Skin epidermis (tissue), 12 donors: ENCODE measurements around the gene ZNF2.

Experiments used
- H3K27ac ChIP-seq, 21 experiments: fragments of 200-600 bp; sonication (generic) in 11 of 21; one replicate each; pipeline ENCODE4 v1.5.0; 2020; ENCODE audit warnings: mild to moderate bottlenecking in 3 of 21, inconsistent platforms in 2 of 21, moderate library complexity in 2 of 21
- H3K4me3 ChIP-seq, 7 experiments: fragments of 200-600 bp; sonication (generic) in 2 of 7; one replicate each; pipeline ENCODE4 v1.5.0; 2020; ENCODE audit warnings: inconsistent platforms in 2 of 7, mild to moderate bottlenecking in 2 of 7, moderate library complexity in 1 of 7

Gene ZNF2

DNA sequence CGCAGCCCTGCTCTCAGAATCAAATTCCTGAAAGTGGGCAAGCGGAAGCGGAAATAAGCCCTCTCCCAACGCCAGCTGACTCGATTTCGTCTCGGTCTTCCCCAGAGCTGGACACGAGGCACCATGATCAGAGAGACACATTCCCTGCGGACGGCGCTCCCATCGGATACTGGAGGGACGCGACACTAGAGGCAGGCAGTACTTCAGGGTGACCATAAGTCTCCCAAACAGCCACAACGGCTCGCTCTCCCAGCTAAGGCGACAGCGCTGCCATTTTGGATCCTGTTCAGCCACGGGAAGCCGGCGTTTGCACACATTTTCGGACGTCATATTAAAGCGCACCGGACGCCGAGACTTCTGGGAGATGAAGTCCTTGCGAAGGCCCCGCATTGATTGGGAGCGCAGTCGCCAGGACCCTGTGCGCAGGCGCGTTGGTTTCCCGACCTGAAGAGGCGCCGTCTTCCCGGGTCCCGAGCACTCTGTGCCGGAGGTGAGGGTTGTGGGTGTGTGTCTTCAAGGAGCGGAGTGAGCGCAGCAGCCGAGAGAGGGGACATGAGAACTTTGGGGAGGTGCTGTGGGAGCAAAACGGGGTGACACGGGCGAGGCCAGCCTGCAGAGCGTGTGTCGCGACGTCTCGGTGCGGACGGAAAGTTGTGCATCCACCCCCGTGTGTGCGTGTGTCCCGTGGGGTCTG is at the start of gene ZNF2:
Gene ZNF2 (plus strand): TSS at position 439 of the 694 bp plus-strand sequence. CDS start 10,418 bp downstream, outside the sequence.
- H3K4me3 ChIP-seq: peak within 1 kb of the TSS; percentile 60 to 89 (median 79)

DNA sequence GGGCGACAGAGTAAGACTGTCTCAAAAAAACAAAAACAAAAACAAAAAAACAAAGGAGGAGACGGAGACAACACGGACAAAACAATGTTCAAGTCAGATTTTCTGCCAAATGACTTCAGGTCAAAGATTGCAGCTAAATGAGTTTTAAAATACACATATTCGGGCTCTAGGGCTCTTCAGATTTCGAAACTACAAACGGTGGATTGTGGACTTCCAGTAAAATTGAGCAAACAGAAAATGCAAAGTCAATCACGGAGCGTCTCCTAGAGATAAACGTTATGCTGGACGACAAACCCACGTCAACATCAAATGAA is 44.6 kb upstream of the ZNF2 start:
- peak overlapping the region; percentile 81 to 100 (median 98) for H3K27ac ChIP-seq

More for the DNA sequence above, at the start of gene ZNF2:
- H3K27ac ChIP-seq: peak within 1 kb of the TSS; percentile 84 to 99 (median 92)

GRCh38 chr2:95121407-95122196 is 44.0 kb upstream of the ZNF2 start, which contains the start of gene MRPS5:
Gene MRPS5 (minus strand): TSS chr2:95121808. CDS start chr2:95121791, 17 bp downstream.
- peak within 1 kb of the TSS; percentile 67 to 99 (median 90) for H3K4me3 ChIP-seq
- H3K27ac ChIP-seq: peak within 1 kb of the TSS; percentile 81 to 100 (median 98)

More for the DNA sequence above, 44.6 kb upstream of the ZNF2 start:
- peak overlapping the region; percentile 67 to 99 (median 90) for H3K4me3 ChIP-seq

- H3K27ac ChIP-seq: peak overlapping the region in 20 of 21 experiments; percentile 95 to 100 (median 98)
- H3K4me3 ChIP-seq: peak overlapping the region; percentile 67 to 99 (median 90)
Observed at GRCh38 chr2:95122197-95122551, 43.4 kb upstream of the ZNF2 start.

DNA sequence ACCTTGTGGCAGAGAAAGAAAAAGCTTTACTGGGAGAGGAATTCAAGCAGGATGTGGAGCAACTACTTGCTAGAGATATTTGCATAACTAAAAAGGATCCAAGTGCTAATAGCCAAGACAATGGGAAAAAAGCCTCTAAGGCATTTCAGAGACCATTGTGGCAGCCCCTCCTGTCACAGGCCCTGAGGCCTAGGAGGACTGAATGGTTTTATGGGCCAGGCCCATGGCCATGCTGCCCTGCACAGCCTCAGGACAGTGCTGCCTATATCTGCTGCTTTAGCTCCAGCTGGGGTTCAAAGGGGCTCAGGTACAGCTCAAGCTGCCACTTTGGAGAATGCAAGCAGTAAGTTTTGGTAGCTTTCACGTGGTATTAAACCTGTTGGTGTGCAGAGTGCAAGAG is 26.9 kb upstream of the ZNF2 start:
- Histone ChIP-seq H3K4me3 (no peak overlapping the region), H3K27ac (no peak overlapping the region)

DNA sequence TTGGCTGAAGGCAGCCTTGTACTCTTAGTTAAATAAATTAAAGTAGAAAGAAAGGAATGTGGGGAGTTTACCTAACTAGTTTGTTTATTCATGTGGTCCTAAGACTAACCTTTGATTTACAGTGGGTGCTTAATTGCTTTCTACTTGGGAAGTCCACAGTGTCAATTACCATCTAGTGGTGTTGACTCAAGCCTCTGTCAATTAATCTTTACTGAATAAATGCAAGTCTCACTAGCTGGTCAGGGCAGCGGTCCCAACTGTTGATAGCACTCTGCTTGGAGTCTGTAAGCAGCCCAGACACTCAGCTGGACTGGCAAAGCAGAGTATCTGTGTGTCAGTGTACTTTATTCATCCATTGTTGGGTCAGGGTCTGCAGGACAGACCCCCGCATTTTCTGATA is 21.8 kb upstream of the ZNF2 start:
- no peak overlapping the region for H3K27ac ChIP-seq
- no peak overlapping the region for H3K4me3 ChIP-seq

DNA sequence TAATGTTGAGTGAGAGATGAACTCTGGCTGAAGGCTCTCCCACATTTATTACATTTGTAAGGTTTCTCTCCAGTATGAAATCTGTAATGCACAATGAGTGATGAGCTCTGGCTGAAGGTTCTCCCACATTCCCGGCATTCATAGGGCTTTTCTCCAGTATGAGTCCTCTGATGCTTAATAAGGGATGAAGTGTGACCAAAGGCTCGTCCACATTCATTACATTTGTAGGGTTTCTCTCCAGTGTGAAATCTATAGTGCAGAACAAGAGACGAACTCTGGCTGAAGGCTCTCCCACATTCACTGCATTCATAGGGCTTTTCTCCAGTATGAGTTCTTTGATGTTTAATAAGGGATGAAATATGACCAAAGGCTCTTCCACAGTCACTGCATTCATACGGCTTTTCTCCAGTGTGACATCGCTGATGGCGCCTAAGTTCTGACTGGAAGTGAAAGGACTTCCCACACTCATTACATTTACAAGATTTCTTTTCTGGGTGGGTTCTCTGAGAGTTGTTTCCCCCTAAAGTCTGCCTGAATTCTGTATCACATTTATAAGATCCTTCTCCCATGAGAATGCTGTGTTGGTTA is 16.1 kb upstream of the ZNF2 start:
- no peak overlapping the region for H3K27ac ChIP-seq
- no peak overlapping the region for H3K4me3 ChIP-seq

GRCh38 chr2:95158441-95158840 is 7.2 kb upstream of the ZNF2 start:
- Histone ChIP-seq H3K27ac (peak overlapping the region in 16 of 21 experiments; percentile 66 to 90 (median 78)), H3K4me3 (peak overlapping the region; percentile 52 to 85 (median 64))

DNA sequence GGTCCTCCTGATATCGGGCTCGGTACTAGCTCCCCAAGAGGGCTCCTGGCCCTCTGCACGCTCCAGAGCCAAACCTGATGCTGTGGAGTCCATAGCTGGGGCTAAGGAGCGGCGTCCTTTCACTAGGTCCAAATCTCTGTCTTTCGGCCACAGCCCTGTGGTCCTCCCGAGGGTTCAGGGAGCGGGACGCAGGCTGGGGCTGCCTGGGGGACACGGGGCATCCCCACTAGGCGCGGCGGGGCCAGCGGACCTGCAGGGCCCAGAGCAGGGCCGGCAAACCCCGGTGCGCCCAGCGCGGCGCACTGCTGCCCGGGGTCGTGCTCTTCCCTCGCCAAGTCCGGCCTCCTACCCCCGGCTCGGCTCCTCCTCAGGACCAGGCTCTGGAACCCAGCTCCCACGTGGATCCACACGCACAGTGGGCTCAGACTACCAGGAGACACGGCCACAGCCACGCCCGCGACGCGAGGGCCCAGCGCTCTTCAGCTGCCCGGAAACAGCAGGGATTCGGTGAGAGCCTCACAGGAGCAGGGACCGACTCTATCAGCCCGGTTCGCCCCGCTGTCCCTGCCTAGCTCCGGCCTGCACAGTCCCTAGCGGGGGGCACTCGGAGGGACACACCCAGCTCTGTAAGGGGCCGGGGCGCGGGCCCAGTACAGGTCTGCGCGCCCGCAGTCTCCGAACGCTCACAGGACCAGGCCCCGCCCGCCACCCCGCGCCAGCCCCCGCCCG is 6.6 kb upstream of the ZNF2 start:
- Histone ChIP-seq H3K4me3 (peak overlapping the region; percentile 52 to 85 (median 64)), H3K27ac (peak overlapping the region; percentile 19 to 90 (median 76))

DNA sequence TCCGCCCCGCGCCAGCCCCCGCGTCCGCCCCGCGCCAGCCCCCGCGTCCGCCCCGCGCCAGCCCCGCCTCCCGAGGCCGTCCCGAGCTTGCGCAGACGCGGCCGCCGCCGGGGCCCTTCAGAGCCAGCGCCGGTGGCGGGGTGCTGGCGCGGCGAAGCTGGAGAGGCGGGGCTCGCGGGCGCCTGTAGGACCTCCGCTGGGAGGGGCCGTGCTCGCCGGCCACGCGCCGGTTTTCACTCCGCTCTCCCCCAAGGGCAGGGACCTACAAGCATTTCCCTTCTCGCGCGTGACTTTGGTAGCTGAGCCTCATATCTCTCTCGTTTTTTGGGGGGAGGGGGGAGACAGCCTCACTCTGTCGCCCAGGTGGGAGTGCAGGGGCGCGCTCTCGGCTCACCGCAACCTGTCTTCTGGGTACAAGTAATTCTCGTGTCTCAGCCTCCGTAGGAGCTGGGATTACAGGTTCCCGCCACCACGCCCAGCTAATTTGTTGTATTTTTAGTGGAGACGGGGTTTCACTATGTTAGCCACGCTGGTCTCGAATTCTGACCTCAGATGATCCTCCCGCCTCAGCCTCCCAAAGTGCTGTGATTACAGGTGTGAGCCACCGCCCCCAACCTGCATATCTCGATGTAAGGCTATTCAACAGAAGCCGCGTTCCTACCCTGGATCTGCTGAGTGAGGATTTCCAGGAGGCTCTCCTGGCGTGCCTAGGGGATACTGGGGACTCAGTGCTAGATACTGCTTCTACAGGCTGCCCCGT is 5.7 kb upstream of the ZNF2 start, which contains the start of gene ZNF514:
Gene ZNF514 (minus strand): TSS at position 159 of the 760 bp plus-strand sequence. CDS start 6,595 bp downstream, outside the sequence.
- H3K27ac ChIP-seq: peak within 1 kb of the TSS; percentile 19 to 92 (median 82)

DNA sequence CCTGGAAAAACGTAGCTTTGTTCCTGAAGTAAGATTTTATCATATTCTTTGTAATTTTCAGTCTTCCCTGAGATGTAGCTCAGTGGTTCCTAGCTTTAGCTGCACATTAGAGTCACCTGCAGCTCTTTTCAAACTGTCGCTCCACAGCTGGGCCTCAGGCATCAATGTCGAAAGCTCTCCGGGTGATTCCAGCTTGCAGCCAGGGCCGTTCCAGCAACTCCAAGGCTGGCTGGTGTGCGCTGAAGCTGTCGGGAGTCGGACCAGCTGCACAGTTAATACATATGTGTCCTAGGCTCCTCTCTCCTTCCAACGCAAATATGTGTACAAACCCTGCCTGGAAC is 609 bp upstream of the ZNF2 start:
- H3K27ac ChIP-seq: peak overlapping the region; percentile 84 to 99 (median 92)
- peak overlapping the region; percentile 60 to 89 (median 79) for H3K4me3 ChIP-seq

More for the DNA sequence above, 5.7 kb upstream of the ZNF2 start, which contains the start of gene ZNF514:
- peak within 1 kb of the TSS; percentile 52 to 85 (median 64) for H3K4me3 ChIP-seq

DNA sequence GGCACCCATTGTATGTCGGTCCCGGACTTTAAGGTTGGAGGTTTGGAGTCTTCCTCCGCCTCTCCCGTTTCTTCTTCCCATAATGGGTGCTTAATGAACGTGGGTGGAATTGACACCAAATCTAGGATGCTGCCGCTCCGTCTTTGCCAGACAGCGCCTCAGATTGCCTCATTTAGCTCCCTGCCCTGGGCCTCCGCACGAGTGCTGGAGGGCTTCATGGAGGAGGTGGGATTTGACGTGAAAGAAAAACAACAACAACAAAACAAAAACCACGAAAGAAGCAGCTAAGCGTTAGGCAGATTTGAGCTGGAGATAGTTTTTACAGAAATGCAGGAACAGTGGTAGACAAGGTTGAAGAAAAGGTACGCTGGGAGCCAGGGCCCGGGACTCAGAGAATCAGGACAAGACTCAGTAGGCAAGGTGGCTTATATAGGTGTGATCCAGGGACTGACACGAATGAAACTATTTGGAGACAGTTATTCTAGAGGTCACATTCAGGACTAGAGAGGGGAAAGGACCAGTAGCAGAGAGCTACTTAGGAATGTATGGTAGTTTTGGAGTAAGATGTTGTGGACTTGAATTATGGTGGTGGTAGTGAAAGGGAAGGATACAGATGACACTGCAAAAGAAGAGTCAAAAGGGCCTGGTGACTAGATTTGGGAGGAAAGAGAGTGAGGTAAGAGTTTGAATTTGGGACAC is 605 bp downstream of the ZNF2 start:
- peak overlapping the region; percentile 60 to 89 (median 79) for H3K4me3 ChIP-seq
- peak overlapping the region in 20 of 21 experiments; percentile 87 to 99 (median 94) for H3K27ac ChIP-seq

DNA sequence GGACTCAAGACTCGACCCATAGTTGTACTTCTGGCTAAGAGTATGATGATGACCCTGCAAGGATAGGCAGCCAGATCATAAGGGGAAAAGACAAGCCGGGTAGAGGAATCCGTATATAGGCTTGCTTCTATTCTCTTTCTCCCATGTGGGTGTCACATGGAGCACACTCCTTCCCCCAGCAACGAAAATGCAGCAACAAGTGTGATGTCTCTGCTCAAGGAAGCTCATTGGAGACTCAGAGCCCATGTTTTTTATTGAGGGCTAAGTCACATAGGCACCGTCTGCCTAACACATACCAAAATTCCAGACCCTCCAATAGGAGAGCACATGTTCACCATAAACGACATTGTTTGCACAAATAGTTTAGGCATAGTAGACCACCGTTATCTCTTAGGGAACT is 6.3 kb downstream of the ZNF2 start:
- Histone ChIP-seq H3K4me3 (no peak overlapping the region), H3K27ac (no peak overlapping the region)

- H3K4me3 ChIP-seq: no peak overlapping the region
- no peak overlapping the region for H3K27ac ChIP-seq
Observed at GRCh38 chr2:95174031-95174542, 8.5 kb downstream of the ZNF2 start.

GRCh38 chr2:95179451-95179850 is 13.8 kb downstream of the ZNF2 start:
- Histone ChIP-seq H3K27ac (no peak overlapping the region), H3K4me3 (no peak overlapping the region)

DNA sequence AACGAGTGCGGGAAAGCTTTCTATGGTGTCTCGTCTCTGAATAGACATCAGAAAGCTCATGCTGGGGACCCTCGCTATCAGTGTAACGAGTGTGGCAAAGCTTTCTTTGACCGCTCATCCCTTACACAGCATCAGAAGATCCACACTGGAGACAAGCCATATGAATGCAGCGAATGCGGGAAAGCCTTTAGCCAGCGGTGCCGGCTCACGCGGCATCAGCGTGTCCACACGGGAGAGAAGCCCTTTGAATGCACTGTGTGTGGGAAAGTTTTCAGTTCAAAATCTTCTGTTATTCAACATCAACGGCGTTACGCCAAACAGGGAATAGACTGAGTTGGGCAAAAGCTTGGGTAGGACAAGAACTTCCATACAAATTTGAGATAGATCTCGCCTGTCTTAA is 16.2 kb downstream of the ZNF2 start:
- Histone ChIP-seq H3K4me3 (no peak overlapping the region), H3K27ac (no peak overlapping the region)

DNA sequence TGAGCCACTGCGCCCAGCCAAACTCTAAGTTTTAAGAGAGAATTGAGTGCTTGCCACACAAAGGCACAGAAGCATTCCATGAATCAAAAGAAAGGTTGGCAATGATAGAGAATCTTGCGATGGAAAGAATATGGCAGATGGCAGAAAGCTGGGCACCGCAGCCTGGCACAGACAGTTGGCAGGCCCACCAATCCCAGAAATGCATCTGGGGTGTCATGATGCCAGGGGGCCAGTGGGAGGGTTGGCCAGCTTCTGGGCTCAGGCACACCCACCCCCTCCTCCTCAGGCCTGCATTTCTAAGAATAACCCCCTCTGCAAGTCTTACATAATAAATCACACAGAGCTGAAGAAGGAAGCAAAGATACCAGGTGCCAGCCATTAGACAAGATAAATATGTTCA is 19.6 kb downstream of the ZNF2 start:
- Histone ChIP-seq H3K4me3 (no peak overlapping the region), H3K27ac (no peak overlapping the region)

- Histone ChIP-seq H3K27ac (no peak overlapping the region), H3K4me3 (no peak overlapping the region)
Observed at GRCh38 chr2:95185973-95186372, 20.4 kb downstream of the ZNF2 start.
